GM23248 (cell line): ENCODE measurements around the gene PARD3B.

Experiments used
- EZH2 ChIP-seq: fragments of 200-600 bp; sonication (generic); IDR thresholded peaks from 2 replicates; pipeline ENCODE4 v1.6.1; 2018; ENCODE audit warnings: antibody characterized with exemption, mild to moderate bottlenecking; ENCODE audit not compliant: insufficient read depth, poor library complexity, severe bottlenecking
- EZH2phosphoT487 ChIP-seq: fragments of 200-600 bp; sonication (generic); IDR thresholded peaks from 2 replicates; pipeline ENCODE4 v1.6.1; 2018; ENCODE audit warnings: antibody characterized with exemption, moderate library complexity, mild to moderate bottlenecking, low read depth; ENCODE audit not compliant: insufficient read depth

- TF ChIP-seq EZH2: no peak
- TF ChIP-seq EZH2phosphoT487: no peak
These were observed 251.3 kb downstream of the PARD3B start for GRCh38 chr2:204796581-204796980.
